DND-41 (cell line): ENCODE data around the gene ZNF521.

ENCODE experiments used
- ATAC-seq: fragments of 200-7000 bp; cut with Tn5 transposase; 3 replicates; pipeline ENCODE4 v1.9.1; 2021; ENCODE audit warnings: low read depth; ENCODE audit not compliant: insufficient read depth
- DNase-seq: peaks from one replicate; pipeline ENCODE4 v3.0.0-alpha.2; 2020
- H2AFZ ChIP-seq: 2 replicates; pipeline ENCODE4 v1.6.0; 2012; ENCODE audit warnings: low read depth, low read length
- H3K27ac ChIP-seq: 2 replicates; pipeline ENCODE4 v1.5.1; 2012; ENCODE audit warnings: low read length, inconsistent platforms
- H3K27me3 ChIP-seq: fragments of 200-600 bp; sonication (generic); 2 replicates; pipeline ENCODE4 v1.6.0; 2012; ENCODE audit warnings: low read length, mild to moderate bottlenecking, inconsistent platforms; ENCODE audit not compliant: insufficient read depth, poor library complexity
- H3K36me3 ChIP-seq: 2 replicates; pipeline ENCODE4 v1.5.1; 2012; ENCODE audit warnings: low read length, inconsistent platforms; ENCODE audit not compliant: insufficient read depth
- H3K4me1 ChIP-seq: 2 replicates; pipeline ENCODE4 v1.5.1; 2012; ENCODE audit warnings: mild to moderate bottlenecking, low read length; ENCODE audit not compliant: insufficient read depth
- H3K4me2 ChIP-seq: 2 replicates; pipeline ENCODE4 v1.6.0; 2012; ENCODE audit warnings: mild to moderate bottlenecking, moderate library complexity, low read length, inconsistent platforms; ENCODE audit not compliant: insufficient read depth
- H3K4me3 ChIP-seq, 2 experiments: fragments of 200-600 bp in 1 of 2; shearing (Covaris generic) in 1 of 2; 2 replicates each; pipeline ENCODE4 v1.5.1; 2012 to 2016; ENCODE audit warnings: inconsistent platforms in 2 of 2, low read length in 2 of 2, mild to moderate bottlenecking in 2 of 2, low read depth in 1 of 2, moderate library complexity in 1 of 2
- H3K79me2 ChIP-seq: 2 replicates; pipeline ENCODE4 v1.6.0; 2012; ENCODE audit warnings: low read length, inconsistent platforms; ENCODE audit not compliant: insufficient read depth
- H3K9ac ChIP-seq: 2 replicates; pipeline ENCODE4 v1.6.0; 2012; ENCODE audit warnings: low read depth, mild to moderate bottlenecking, inconsistent platforms, low read length, moderate library complexity
- H3K9me3 ChIP-seq: 2 replicates; pipeline ENCODE4 v1.5.1; 2012; ENCODE audit warnings: low read length, moderate library complexity, mild to moderate bottlenecking, inconsistent platforms; ENCODE audit not compliant: insufficient read depth, severe bottlenecking
- H4K20me1 ChIP-seq: 2 replicates; pipeline ENCODE4 v1.6.0; 2012; ENCODE audit warnings: low read length; ENCODE audit not compliant: insufficient read depth
- CTCF ChIP-seq: IDR thresholded peaks from 2 replicates; pipeline ENCODE4 v1.5.1; 2012; ENCODE audit warnings: borderline replicate concordance, low read length, moderate library complexity, mild to moderate bottlenecking; ENCODE audit not compliant: poor library complexity, severe bottlenecking; ENCODE audit errors: extremely low read depth
- EZH2 ChIP-seq: IDR thresholded peaks from 3 replicates; pipeline ENCODE4 v1.6.1; 2012; ENCODE audit warnings: borderline replicate concordance, low read depth, mild to moderate bottlenecking, moderate library complexity, low read length, inconsistent platforms; ENCODE audit not compliant: severe bottlenecking

Gene ZNF521

GRCh38 chr18:25047983-25048382 is 304.0 kb downstream of the ZNF521 start:
- Histone ChIP-seq H3K79me2 (no peaks in the 10 kb centered on the region), H3K4me1 (no peaks in the 10 kb centered on the region), H3K27ac (no peak overlapping the region), H3K9ac (no peak overlapping the region), H3K4me2 (no peak overlapping the region), H3K27me3 (no peaks in the 10 kb centered on the region), H4K20me1 (no peaks in the 10 kb centered on the region), H3K36me3 (no peaks in the 10 kb centered on the region), H2AFZ (no peak overlapping the region), H3K4me3 (no peak overlapping the region), H3K9me3 (no peaks in the 10 kb centered on the region)
- DNase-seq = no peak
- no peak for ATAC-seq
- TF ChIP-seq EZH2 (no peak), CTCF (no peak)

DNA sequence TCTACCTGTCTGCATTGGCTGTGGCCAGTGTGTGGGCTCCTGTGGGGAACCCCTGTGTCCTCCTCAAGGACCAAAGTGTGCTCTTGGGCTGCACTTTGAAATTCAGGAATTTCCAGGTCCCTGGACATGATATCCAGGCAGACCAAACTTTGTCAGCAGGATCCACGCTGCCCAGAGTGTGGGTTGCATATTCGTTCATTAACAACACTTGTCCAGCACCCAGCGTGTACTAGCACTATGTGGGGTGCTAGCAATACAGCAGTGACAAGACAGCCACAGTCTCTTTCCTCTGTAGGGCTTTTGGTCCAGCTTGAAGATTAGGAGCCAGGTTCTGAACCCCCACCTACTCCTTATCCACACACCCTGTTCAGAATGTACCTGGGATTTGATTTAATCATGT is 304.5 kb downstream of the ZNF521 start:
- TF ChIP-seq EZH2 (no peak), CTCF (no peak)
- H3K27ac ChIP-seq = no peak overlapping the region
- no peaks in the 10 kb centered on the region for H4K20me1 ChIP-seq
- H3K4me1 ChIP-seq = no peaks in the 10 kb centered on the region
- H3K4me3 ChIP-seq = no peak overlapping the region
- no peaks in the 10 kb centered on the region for H3K36me3 ChIP-seq
- no peak overlapping the region for H3K9ac ChIP-seq
- H3K4me2 ChIP-seq = no peak overlapping the region
- H3K27me3 ChIP-seq = no peaks in the 10 kb centered on the region
- H2AFZ ChIP-seq = no peak overlapping the region
- no peak for DNase-seq
- H3K79me2 ChIP-seq = no peaks in the 10 kb centered on the region
- no peaks in the 10 kb centered on the region for H3K9me3 ChIP-seq
- ATAC-seq = no peak

GRCh38 chr18:25044694-25045093 is 307.3 kb downstream of the ZNF521 start:
- H3K4me2 ChIP-seq = no peak overlapping the region
- no peak overlapping the region for H3K4me3 ChIP-seq
- H2AFZ ChIP-seq = no peak overlapping the region
- H3K9ac ChIP-seq = no peak overlapping the region
- ATAC-seq = no peak
- no peak for DNase-seq
- H3K4me1 ChIP-seq = no peaks in the 10 kb centered on the region
- no peaks in the 10 kb centered on the region for H4K20me1 ChIP-seq
- H3K79me2 ChIP-seq = no peaks in the 10 kb centered on the region
- TF ChIP-seq CTCF = no peak
- TF ChIP-seq EZH2 = no peak
- H3K27me3 ChIP-seq = no peaks in the 10 kb centered on the region
- H3K36me3 ChIP-seq = no peaks in the 10 kb centered on the region
- H3K27ac ChIP-seq = no peak overlapping the region
- H3K9me3 ChIP-seq = no peaks in the 10 kb centered on the region

GRCh38 chr18:25043104-25043503 is 308.9 kb downstream of the ZNF521 start:
- Histone ChIP-seq H3K79me2 (no peaks in the 10 kb centered on the region), H3K9me3 (no peaks in the 10 kb centered on the region), H3K4me2 (no peak overlapping the region), H3K36me3 (no peaks in the 10 kb centered on the region), H3K27ac (no peak overlapping the region), H3K27me3 (no peaks in the 10 kb centered on the region), H3K4me1 (no peaks in the 10 kb centered on the region), H4K20me1 (no peaks in the 10 kb centered on the region), H3K9ac (no peak overlapping the region), H3K4me3 (no peak overlapping the region), H2AFZ (no peak overlapping the region)
- TF ChIP-seq CTCF (no peak), EZH2 (no peak)
- DNase-seq (no peak), ATAC-seq (no peak)
